ENCODE measurements around the gene OR1N2.
"Not testable (repeated sequence)": the region's sequence is repeated elsewhere in the genome, so short reads cannot be mapped to it uniquely, and the experiment has no call there.

The OR1N2 gene

GRCh38 chr9:122518841-122519240 lies 34.1 kb upstream of the OR1N2 start, which contains the start of gene OR1J4:
TSS of gene OR1J4 (plus strand) at chr9:122519141. CDS start at chr9:122519141, 0 bp downstream.
- Histone ChIP-seq H3K79me2 (ENCODE audit: insufficient read depth, low read depth) (no peaks in the 10 kb centered on the region), H3K27me3 (ENCODE audit: insufficient read depth, low read depth) (no peaks in the 10 kb centered on the region), H3K4me3 (IDR thresholded peaks at IDR 0.05; ENCODE audit: insufficient read depth, low read depth, low read length) (no peak within 1 kb of the TSS), H3K9ac (no peak within 1 kb of the TSS), H3K36me3 (ENCODE audit: insufficient read depth) (no peaks in the 10 kb centered on the region), H3K4me1 (ENCODE audit: low read depth, poor library complexity, severe bottlenecking) (no peaks in the 10 kb centered on the region), H2AFZ (ENCODE audit: low read depth) (no peak within 1 kb of the TSS), H3K27ac (no peak within 1 kb of the TSS), H3K4me2 (no peak within 1 kb of the TSS), H4K20me1 (ENCODE audit: insufficient read depth) (no peaks in the 10 kb centered on the region)
- TF ChIP-seq CTCF (conservative IDR thresholded peaks at IDR 0.05; ENCODE audit: low read depth, low read length): no peak

DNA sequence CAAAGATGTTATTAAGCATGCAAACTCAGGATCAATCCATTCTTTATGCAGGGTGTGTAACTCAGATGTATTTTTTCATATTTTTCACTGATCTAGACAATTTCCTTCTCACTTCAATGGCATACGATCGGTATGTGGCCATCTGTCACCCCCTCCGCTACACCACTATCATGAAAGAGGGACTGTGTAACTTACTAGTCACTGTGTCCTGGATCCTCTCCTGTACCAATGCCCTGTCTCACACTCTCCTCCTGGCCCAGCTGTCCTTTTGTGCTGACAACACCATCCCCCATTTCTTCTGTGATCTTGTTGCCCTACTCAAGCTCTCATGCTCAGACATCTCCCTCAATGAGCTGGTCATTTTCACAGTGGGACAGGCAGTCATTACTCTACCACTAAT lies 33.5 kb upstream of the OR1N2 start:
- Histone ChIP-seq H4K20me1 (ENCODE audit: insufficient read depth) (no peaks in the 10 kb centered on the region), H3K36me3 (ENCODE audit: insufficient read depth) (no peaks in the 10 kb centered on the region), H3K79me2 (ENCODE audit: insufficient read depth, low read depth) (no peaks in the 10 kb centered on the region), H3K27me3 (ENCODE audit: insufficient read depth, low read depth) (no peaks in the 10 kb centered on the region), H2AFZ (ENCODE audit: low read depth) (no peak overlapping the region), H3K9ac (no peak overlapping the region), H3K4me1 (ENCODE audit: low read depth, poor library complexity, severe bottlenecking) (no peaks in the 10 kb centered on the region), H3K27ac (no peak overlapping the region), H3K4me3 (IDR thresholded peaks at IDR 0.05; ENCODE audit: insufficient read depth, low read depth, low read length) (no peak overlapping the region), H3K4me2 (no peak overlapping the region)
- TF ChIP-seq CTCF (conservative IDR thresholded peaks at IDR 0.05; ENCODE audit: low read depth, low read length): no peak

- H4K20me1 ChIP-seq (ENCODE audit: insufficient read depth): no peaks in the 10 kb centered on the region
- H3K79me2 ChIP-seq (ENCODE audit: insufficient read depth, low read depth): no peaks in the 10 kb centered on the region
- no peaks in the 10 kb centered on the region for H3K36me3 ChIP-seq (ENCODE audit: insufficient read depth)
- no peak overlapping the region for H2AFZ ChIP-seq (ENCODE audit: low read depth)
- H3K4me2 ChIP-seq: no peak overlapping the region
- no peak overlapping the region for H3K27ac ChIP-seq
- H3K4me3 ChIP-seq (IDR thresholded peaks at IDR 0.05; ENCODE audit: insufficient read depth, low read depth, low read length): no peak overlapping the region
- no peak overlapping the region for H3K9ac ChIP-seq
- no peaks in the 10 kb centered on the region for H3K27me3 ChIP-seq (ENCODE audit: insufficient read depth, low read depth)
- no peak for TF ChIP-seq CTCF (conservative IDR thresholded peaks at IDR 0.05; ENCODE audit: low read depth, low read length)
- no peaks in the 10 kb centered on the region for H3K4me1 ChIP-seq (ENCODE audit: low read depth, poor library complexity, severe bottlenecking)
Measured at GRCh38 chr9:122526602-122527001, 26.3 kb upstream of the OR1N2 start.

DNA sequence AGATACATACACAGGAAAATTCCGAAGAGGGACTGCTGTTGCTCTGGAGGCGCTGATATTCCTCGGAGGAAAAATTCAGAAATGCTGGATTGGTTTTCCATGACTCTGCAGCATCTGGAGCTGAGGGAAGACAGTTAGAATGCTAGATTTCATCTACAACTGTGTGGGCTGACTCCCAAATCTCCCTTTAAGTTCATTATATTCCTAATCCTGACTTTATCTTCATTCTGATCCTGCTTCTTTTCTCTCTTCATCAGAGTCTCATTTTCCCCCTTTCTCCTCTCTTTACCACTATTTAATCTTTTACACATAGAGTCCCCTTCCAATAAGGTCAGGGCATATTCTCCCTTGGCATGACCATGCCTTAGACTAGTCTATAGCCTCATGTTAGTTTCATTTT lies 25.7 kb upstream of the OR1N2 start, which contains the start of gene OR1N1:
TSS of gene OR1N1 (minus strand) at position 101 of the 400 bp plus-strand sequence. CDS start at position 101, 0 bp downstream.
- no peak within 1 kb of the TSS for H3K4me3 ChIP-seq (IDR thresholded peaks at IDR 0.05; ENCODE audit: insufficient read depth, low read depth, low read length)
- H3K36me3 ChIP-seq (ENCODE audit: insufficient read depth): no peaks in the 10 kb centered on the region
- no peaks in the 10 kb centered on the region for H4K20me1 ChIP-seq (ENCODE audit: insufficient read depth)
- H3K79me2 ChIP-seq (ENCODE audit: insufficient read depth, low read depth): no peaks in the 10 kb centered on the region
- H3K27me3 ChIP-seq (ENCODE audit: insufficient read depth, low read depth): no peaks in the 10 kb centered on the region
- no peak for TF ChIP-seq CTCF (conservative IDR thresholded peaks at IDR 0.05; ENCODE audit: low read depth, low read length)
- H3K4me2 ChIP-seq: no peak within 1 kb of the TSS
- H2AFZ ChIP-seq (ENCODE audit: low read depth): no peak within 1 kb of the TSS
- no peak within 1 kb of the TSS for H3K27ac ChIP-seq
- H3K9ac ChIP-seq: no peak within 1 kb of the TSS
- H3K4me1 ChIP-seq (ENCODE audit: low read depth, poor library complexity, severe bottlenecking): no peaks in the 10 kb centered on the region

DNA sequence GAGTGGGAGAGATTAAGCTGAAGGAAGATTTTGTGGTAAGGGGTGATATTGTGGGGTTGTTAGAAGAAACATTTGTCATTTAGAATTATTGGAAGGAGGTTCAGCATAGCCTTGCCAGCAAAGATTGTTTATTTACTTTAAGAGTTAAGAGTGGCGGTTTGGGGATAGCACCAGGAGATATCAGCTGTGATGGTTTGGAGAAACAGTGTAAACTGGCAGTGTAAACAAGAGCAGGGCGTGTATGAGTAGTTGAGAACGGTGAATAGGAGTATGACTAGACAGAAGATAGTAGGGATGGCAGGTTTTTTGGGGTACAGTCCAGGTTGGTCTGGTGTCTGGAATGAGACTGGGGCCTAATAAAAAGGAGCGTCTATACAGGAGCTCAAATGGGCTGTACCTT lies 21.8 kb upstream of the OR1N2 start:
- not testable (repeated sequence) for H2AFZ ChIP-seq (ENCODE audit: low read depth); H3K9ac ChIP-seq; H4K20me1 ChIP-seq (ENCODE audit: insufficient read depth); H3K4me2 ChIP-seq; H3K36me3 ChIP-seq (ENCODE audit: insufficient read depth); H3K4me1 ChIP-seq (ENCODE audit: low read depth, poor library complexity, severe bottlenecking); H3K27ac ChIP-seq; H3K27me3 ChIP-seq (ENCODE audit: insufficient read depth, low read depth); H3K79me2 ChIP-seq (ENCODE audit: insufficient read depth, low read depth); H3K4me3 ChIP-seq (IDR thresholded peaks at IDR 0.05; ENCODE audit: insufficient read depth, low read depth, low read length)
